Keratinocyte (primary cell): ENCODE results near the gene MMP24.

Experiments
- EZH2 ChIP-seq: IDR thresholded peaks from one replicate; pipeline ENCODE4 v1.6.1; 2012; ENCODE audit warnings: inconsistent platforms, mild to moderate bottlenecking, low read length, moderate library complexity
- TF ChIP-seq, protein P1 (sequence below), 3 experiments: IDR thresholded peaks in 1 of 3; conservative IDR thresholded peaks in 1 of 3; optimal IDR thresholded peaks in 1 of 3; 2 replicates in 2 of 3; 3 replicates in 1 of 3; pipeline versions ENCODE3 to v1.5.1; 2011; ENCODE audit warnings: low read length in 3 of 3, mild to moderate bottlenecking in 3 of 3, moderate library complexity in 2 of 3, control low read depth in 1 of 3, inconsistent platforms in 1 of 3; ENCODE audit not compliant: insufficient read depth in 2 of 3; ENCODE audit errors: extremely low read depth in 1 of 3

DNA sequence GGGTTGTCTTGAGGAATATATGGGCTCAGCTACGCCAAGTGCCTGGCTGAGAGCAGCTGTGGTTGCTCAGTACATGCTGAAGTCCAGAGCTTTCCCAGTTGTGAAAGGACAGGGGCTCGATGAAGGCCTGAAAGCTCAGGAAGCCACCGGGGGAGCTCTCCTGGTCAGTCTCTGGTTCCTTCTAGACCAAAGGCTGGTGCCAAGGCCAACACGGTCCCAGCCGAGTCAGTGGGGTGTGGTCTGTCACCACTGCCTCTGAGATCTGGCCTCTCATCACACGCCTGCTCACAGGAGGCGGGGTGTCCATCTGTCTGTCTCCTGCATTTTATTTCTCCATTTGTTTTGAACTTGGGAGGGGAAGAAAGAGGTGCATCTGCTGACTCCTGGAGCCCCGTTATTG is 70.7 kb downstream of the MMP24 start:
- TF ChIP-seq, protein P1, sequence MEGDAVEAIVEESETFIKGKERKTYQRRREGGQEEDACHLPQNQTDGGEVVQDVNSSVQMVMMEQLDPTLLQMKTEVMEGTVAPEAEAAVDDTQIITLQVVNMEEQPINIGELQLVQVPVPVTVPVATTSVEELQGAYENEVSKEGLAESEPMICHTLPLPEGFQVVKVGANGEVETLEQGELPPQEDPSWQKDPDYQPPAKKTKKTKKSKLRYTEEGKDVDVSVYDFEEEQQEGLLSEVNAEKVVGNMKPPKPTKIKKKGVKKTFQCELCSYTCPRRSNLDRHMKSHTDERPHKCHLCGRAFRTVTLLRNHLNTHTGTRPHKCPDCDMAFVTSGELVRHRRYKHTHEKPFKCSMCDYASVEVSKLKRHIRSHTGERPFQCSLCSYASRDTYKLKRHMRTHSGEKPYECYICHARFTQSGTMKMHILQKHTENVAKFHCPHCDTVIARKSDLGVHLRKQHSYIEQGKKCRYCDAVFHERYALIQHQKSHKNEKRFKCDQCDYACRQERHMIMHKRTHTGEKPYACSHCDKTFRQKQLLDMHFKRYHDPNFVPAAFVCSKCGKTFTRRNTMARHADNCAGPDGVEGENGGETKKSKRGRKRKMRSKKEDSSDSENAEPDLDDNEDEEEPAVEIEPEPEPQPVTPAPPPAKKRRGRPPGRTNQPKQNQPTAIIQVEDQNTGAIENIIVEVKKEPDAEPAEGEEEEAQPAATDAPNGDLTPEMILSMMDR (optimal IDR thresholded peaks at IDR 0.05 in 1 of 3, IDR thresholded peaks at IDR 0.05 in 1 of 3, conservative IDR thresholded peaks at IDR 0.05 in 1 of 3; ENCODE audit: extremely low read depth in 1 of 3, insufficient read depth in 2 of 3, low read length in 3 of 3): no peak
- no peak for TF ChIP-seq EZH2
